Osteoblast (primary cell): Measurements from ENCODE around the gene KNDC1. TPM values are rescaled to one million over a fixed set of nuclear protein-coding genes. Genes with fewer than 3 reads are reported as not detected.

Experiments
- DNase-seq: peaks from one replicate; pipeline ENCODE4 v3.0.0; 2011; ENCODE audit warnings: low spot score, mixed read lengths; ENCODE audit not compliant: insufficient read length; ENCODE audit errors: missing footprints
- H2AFZ ChIP-seq: 2 replicates; pipeline ENCODE4 v1.6.0; 2011; ENCODE audit warnings: mild to moderate bottlenecking, low read length
- H3K27ac ChIP-seq: 2 replicates; pipeline ENCODE4 v1.5.1; 2011; ENCODE audit warnings: mild to moderate bottlenecking, low read depth, low read length, moderate library complexity
- H3K27me3 ChIP-seq: 2 replicates; pipeline ENCODE4 v1.6.0; 2012; ENCODE audit warnings: mild to moderate bottlenecking, control low read depth, inconsistent platforms, low read length, moderate library complexity; ENCODE audit not compliant: insufficient read depth
- H3K36me3 ChIP-seq: 2 replicates; pipeline ENCODE4 v1.5.1; 2011; ENCODE audit warnings: mild to moderate bottlenecking, low read length, control low read depth, moderate library complexity; ENCODE audit not compliant: insufficient read depth
- H3K4me1 ChIP-seq: 2 replicates; pipeline ENCODE4 v1.5.1; 2011; ENCODE audit warnings: mild to moderate bottlenecking, low read length, control low read depth, moderate library complexity; ENCODE audit not compliant: insufficient read depth
- H3K4me2 ChIP-seq: 2 replicates; pipeline ENCODE4 v1.6.0; 2011; ENCODE audit warnings: mild to moderate bottlenecking, low read length; ENCODE audit not compliant: insufficient read depth
- H3K4me3 ChIP-seq: fragments of 200-600 bp; sonication (generic); 3 replicates; pipeline ENCODE4 v1.5.1; 2012; ENCODE audit warnings: mild to moderate bottlenecking, low read length, inconsistent platforms; ENCODE audit not compliant: insufficient read depth
- H3K79me2 ChIP-seq: 2 replicates; pipeline ENCODE4 v1.6.0; 2012; ENCODE audit warnings: mild to moderate bottlenecking, low read length, control low read depth, inconsistent platforms; ENCODE audit not compliant: insufficient read depth
- H3K9me3 ChIP-seq: 2 replicates; pipeline ENCODE4 v1.5.1; 2011; ENCODE audit warnings: low read depth, low read length, control low read depth
- H4K20me1 ChIP-seq: 2 replicates; pipeline ENCODE4 v1.6.0; 2012; ENCODE audit warnings: mild to moderate bottlenecking, low read length, control low read depth; ENCODE audit not compliant: insufficient read depth
- CTCF ChIP-seq: IDR thresholded peaks from 2 replicates; pipeline ENCODE4 v1.5.1; 2011; ENCODE audit warnings: mild to moderate bottlenecking, low read depth, low read length, moderate library complexity; ENCODE audit errors: extremely low read depth
- total RNA-seq: library from RNA; depleted of rRNA; stranded (reverse); fragments of >200 nt; gene quantifications from 2 replicates; pipeline ENCODE4 v1.2.3, GENCODE V29; 2012

The KNDC1 gene
- total RNA-seq, 1 donor, result not detected

- Histone ChIP-seq H2AFZ (no peak overlapping the region), H3K4me1 (no peaks in the 10 kb centered on the region), H3K4me2 (no peak overlapping the region), H3K9me3 (no peaks in the 10 kb centered on the region), H3K79me2 (no peaks in the 10 kb centered on the region), H3K27ac (no peak overlapping the region), H4K20me1 (no peaks in the 10 kb centered on the region), H3K36me3 (no peaks in the 10 kb centered on the region), H3K27me3 (no peaks in the 10 kb centered on the region), H3K4me3 (no peak overlapping the region)
- DNase-seq, result no peak
- no peak for TF ChIP-seq CTCF
Measured at GRCh38 chr10:133214468-133215410, 54.7 kb downstream of the KNDC1 start.

GRCh38 chr10:133215586-133215985 is 55.6 kb downstream of the KNDC1 start:
- Histone ChIP-seq H3K4me1 (no peaks in the 10 kb centered on the region), H3K27ac (no peak overlapping the region), H3K4me2 (no peak overlapping the region), H3K4me3 (no peak overlapping the region), H3K36me3 (no peaks in the 10 kb centered on the region), H3K79me2 (no peaks in the 10 kb centered on the region), H2AFZ (no peak overlapping the region), H4K20me1 (no peaks in the 10 kb centered on the region), H3K27me3 (no peaks in the 10 kb centered on the region), H3K9me3 (no peaks in the 10 kb centered on the region)
- DNase-seq, result no peak
- no peak for TF ChIP-seq CTCF

GRCh38 chr10:133216776-133217175 is 56.8 kb downstream of the KNDC1 start:
- no peaks in the 10 kb centered on the region for H3K27me3 ChIP-seq
- H3K4me1 ChIP-seq, result no peaks in the 10 kb centered on the region
- TF ChIP-seq CTCF, result no peak
- H4K20me1 ChIP-seq, result no peaks in the 10 kb centered on the region
- H3K27ac ChIP-seq, result no peak overlapping the region
- H3K9me3 ChIP-seq, result no peaks in the 10 kb centered on the region
- no peak overlapping the region for H2AFZ ChIP-seq
- no peaks in the 10 kb centered on the region for H3K79me2 ChIP-seq
- no peak for DNase-seq
- no peaks in the 10 kb centered on the region for H3K36me3 ChIP-seq
- no peak overlapping the region for H3K4me3 ChIP-seq
- no peak overlapping the region for H3K4me2 ChIP-seq

- H3K9me3 ChIP-seq, result no peaks in the 10 kb centered on the region
- no peaks in the 10 kb centered on the region for H3K27me3 ChIP-seq
- H3K27ac ChIP-seq, result no peak overlapping the region
- no peaks in the 10 kb centered on the region for H3K4me1 ChIP-seq
- H3K36me3 ChIP-seq, result no peaks in the 10 kb centered on the region
- no peak overlapping the region for H2AFZ ChIP-seq
- no peak for TF ChIP-seq CTCF
- no peak overlapping the region for H3K4me2 ChIP-seq
- no peak for DNase-seq
- no peaks in the 10 kb centered on the region for H3K79me2 ChIP-seq
- no peak overlapping the region for H3K4me3 ChIP-seq
- no peaks in the 10 kb centered on the region for H4K20me1 ChIP-seq
Measured at GRCh38 chr10:133217800-133218589, 58.0 kb downstream of the KNDC1 start.
